Activated T-cell treated with anti-CD3 and anti-CD28 coated beads, Interleukin-2, amount 50 U/mL, for 4 hours (primary cell): Measurements from ENCODE around the gene FAM120A. TPM values are rescaled to one million over a fixed set of nuclear protein-coding genes. Genes with fewer than 3 reads are reported as not detected.

Experiments
- ATAC-seq, 2 donors: fragments of 200-7000 bp; cut with Tn5 transposase; one replicate each; pipeline ENCODE4 v1.10.0; 2021
- DNase-seq: peaks from one replicate; pipeline ENCODE4 v3.0.0-alpha.2; 2020
- H3K27me3 Mint-ChIP-seq: one replicate; pipeline ENCODE4 v1.8.0; 2021; ENCODE audit warnings: low read depth, mixed read lengths
- H3K36me3 Mint-ChIP-seq: one replicate; pipeline ENCODE4 v1.8.0; 2022; ENCODE audit warnings: mixed read lengths; ENCODE audit not compliant: insufficient read depth
- H3K4me1 Mint-ChIP-seq: one replicate; pipeline ENCODE4 v1.8.0; 2021; ENCODE audit warnings: low read depth, mixed read lengths
- H3K4me3 Mint-ChIP-seq: one replicate; pipeline ENCODE4 v1.8.0; 2021; ENCODE audit warnings: mild to moderate bottlenecking, moderate library complexity, mixed read lengths
- H3K9me3 Mint-ChIP-seq: one replicate; pipeline ENCODE4 v1.8.0; 2021; ENCODE audit warnings: mixed read lengths
- total RNA-seq, 3 donors: library from RNA; stranded (reverse); gene quantifications; one replicate each; pipeline ENCODE4 v1.2.1, GENCODE V29; 2021

Gene FAM120A
- total RNA-seq, 3 donors from 2014 or later, result 116 to 124 (median 123) TPM

GRCh38 chr9:93458712-93459111 is 7.2 kb downstream of the FAM120A start:
- H3K4me1 Mint-ChIP-seq, result peaks cover 82% of the 10 kb centered on the region
- no peak overlapping the region for H3K4me3 Mint-ChIP-seq
- DNase-seq, result no peak
- H3K27me3 Mint-ChIP-seq, result no peaks in the 10 kb centered on the region
- peaks cover 14% of the 10 kb centered on the region for H3K36me3 Mint-ChIP-seq
- no peaks in the 10 kb centered on the region for H3K9me3 Mint-ChIP-seq
- no peak for ATAC-seq

- ATAC-seq (no peak), DNase-seq (no peak)
- H3K4me3 Mint-ChIP-seq, result no peak overlapping the region
- peaks cover 84% of the 10 kb centered on the region for H3K4me1 Mint-ChIP-seq
- no peaks in the 10 kb centered on the region for H3K27me3 Mint-ChIP-seq
- H3K36me3 Mint-ChIP-seq, result peaks cover 14% of the 10 kb centered on the region
- no peaks in the 10 kb centered on the region for H3K9me3 Mint-ChIP-seq
Observed at GRCh38 chr9:93459432-93459847, 8.0 kb downstream of the FAM120A start.

DNA sequence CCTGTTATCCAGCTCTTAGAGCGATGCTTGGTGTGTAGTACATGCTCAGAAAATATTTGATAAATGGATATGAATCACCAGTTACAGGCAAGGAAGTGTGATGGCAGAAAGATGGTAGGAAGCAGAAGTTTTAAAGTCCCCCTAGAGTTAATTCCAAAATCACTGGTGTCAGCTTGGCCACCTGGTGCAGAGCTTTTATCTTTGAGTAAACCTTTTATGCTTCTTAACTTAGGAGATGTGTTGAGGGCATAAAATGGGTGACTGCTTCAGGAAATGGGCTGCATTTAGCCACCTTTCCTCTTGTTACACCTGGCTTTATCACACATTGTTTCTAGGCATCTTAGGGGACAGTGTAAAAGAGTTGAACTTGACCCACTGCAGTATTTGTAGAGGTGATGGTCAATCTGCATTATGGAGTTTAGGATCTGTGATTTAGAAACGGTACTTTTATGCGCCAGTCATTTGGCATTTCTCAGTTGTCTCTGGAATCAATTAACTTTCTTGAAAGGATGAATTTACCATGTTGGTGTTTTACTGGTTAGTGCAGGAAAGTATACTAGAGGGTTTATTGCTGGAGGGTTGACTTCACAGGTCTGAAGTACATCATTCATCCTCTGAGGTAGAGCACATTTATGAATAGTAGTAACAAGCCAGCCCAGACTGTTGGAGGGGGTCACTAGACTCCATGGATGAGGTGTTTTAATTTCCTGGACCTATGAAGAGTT is 9.4 kb downstream of the FAM120A start:
- H3K36me3 Mint-ChIP-seq, result peaks cover 12% of the 10 kb centered on the region
- no peaks in the 10 kb centered on the region for H3K27me3 Mint-ChIP-seq
- H3K4me1 Mint-ChIP-seq, result peaks cover 86% of the 10 kb centered on the region
- no peak for DNase-seq
- H3K4me3 Mint-ChIP-seq, result no peak overlapping the region
- ATAC-seq, result no peak
- no peaks in the 10 kb centered on the region for H3K9me3 Mint-ChIP-seq

- ATAC-seq, result no peak
- H3K27me3 Mint-ChIP-seq, result no peaks in the 10 kb centered on the region
- H3K4me1 Mint-ChIP-seq, result peaks cover 86% of the 10 kb centered on the region
- H3K36me3 Mint-ChIP-seq, result peaks cover 12% of the 10 kb centered on the region
- no peaks in the 10 kb centered on the region for H3K9me3 Mint-ChIP-seq
- H3K4me3 Mint-ChIP-seq, result no peak overlapping the region
- no peak for DNase-seq
Observed at GRCh38 chr9:93461414-93461743, 9.9 kb downstream of the FAM120A start.

GRCh38 chr9:93461821-93462220 is 10.3 kb downstream of the FAM120A start:
- Mint-ChIP-seq H3K27me3 (no peaks in the 10 kb centered on the region), H3K4me1 (peaks cover 86% of the 10 kb centered on the region), H3K4me3 (no peak overlapping the region), H3K9me3 (no peaks in the 10 kb centered on the region), H3K36me3 (peaks cover 12% of the 10 kb centered on the region)
- ATAC-seq (no peak), DNase-seq (no peak)

DNA sequence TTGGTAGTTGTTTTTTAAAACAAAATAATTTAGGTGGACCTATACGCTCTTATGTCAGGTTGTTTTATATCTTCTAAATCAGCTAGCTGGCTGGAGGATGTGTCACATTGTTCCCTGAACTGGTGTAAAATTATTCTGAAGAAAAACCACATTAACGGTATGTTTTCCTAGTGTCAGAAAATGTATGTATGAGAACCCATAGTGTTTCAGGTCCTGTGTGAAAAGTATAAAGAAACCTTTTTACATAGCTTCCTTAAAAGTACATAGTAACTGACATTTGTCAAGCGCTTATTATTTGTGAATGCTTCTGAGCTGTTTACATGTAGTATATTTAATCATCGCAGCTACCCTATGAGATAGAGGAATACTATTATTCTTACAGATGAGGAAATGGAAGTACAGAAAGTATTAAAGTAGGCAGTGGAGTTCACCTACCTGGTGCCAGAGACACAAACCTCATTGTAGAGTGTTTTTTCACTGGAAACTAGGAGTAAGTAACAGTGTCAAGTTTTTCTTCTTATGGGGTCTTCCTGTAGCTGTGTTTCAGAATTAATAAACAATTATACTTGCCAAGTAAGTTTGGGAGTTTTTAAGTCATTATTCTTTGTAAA is 12.3 kb downstream of the FAM120A start:
- Mint-ChIP-seq H3K9me3 (no peaks in the 10 kb centered on the region), H3K4me1 (peaks cover 88% of the 10 kb centered on the region), H3K36me3 (peaks cover 10% of the 10 kb centered on the region), H3K4me3 (peak overlapping the region; percentile 35), H3K27me3 (no peaks in the 10 kb centered on the region)
- ATAC-seq (peak; percentile 55 to 66), DNase-seq (no peak)

DNA sequence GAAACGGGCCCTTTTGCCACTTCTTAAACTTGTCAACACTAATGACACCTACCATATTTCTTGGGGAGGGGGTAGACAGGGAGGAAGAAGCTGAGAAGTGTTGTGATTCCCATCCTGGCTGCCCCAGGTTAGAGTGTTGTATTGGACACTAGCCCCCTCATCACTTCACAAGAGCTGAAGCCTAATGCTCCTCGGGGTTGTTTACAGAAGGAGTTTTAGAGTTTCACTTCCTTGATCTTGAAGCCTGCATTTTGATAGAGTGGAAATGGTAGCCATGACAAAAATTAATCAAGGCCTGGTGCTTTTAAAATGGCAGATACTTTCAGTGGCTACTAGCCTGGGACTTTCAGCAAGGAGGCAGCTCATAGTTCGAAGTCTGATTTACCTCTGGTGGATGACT is 12.9 kb downstream of the FAM120A start:
- Mint-ChIP-seq H3K27me3 (no peaks in the 10 kb centered on the region), H3K4me1 (peaks cover 88% of the 10 kb centered on the region), H3K9me3 (no peaks in the 10 kb centered on the region), H3K4me3 (peak overlapping the region; percentile 35), H3K36me3 (peaks cover 8% of the 10 kb centered on the region)
- ATAC-seq (no peak), DNase-seq (no peak)

GRCh38 chr9:93464876-93465275 is 13.4 kb downstream of the FAM120A start:
- Mint-ChIP-seq H3K27me3 (no peaks in the 10 kb centered on the region), H3K36me3 (peaks cover 5% of the 10 kb centered on the region), H3K4me3 (peak overlapping the region; percentile 35), H3K4me1 (peaks cover 86% of the 10 kb centered on the region), H3K9me3 (no peaks in the 10 kb centered on the region)
- ATAC-seq (no peak), DNase-seq (no peak)

GRCh38 chr9:93465855-93466254 is 14.4 kb downstream of the FAM120A start:
- DNase-seq (no peak), ATAC-seq (no peak)
- H3K27me3 Mint-ChIP-seq, result no peaks in the 10 kb centered on the region
- no peaks in the 10 kb centered on the region for H3K9me3 Mint-ChIP-seq
- H3K36me3 Mint-ChIP-seq, result peaks cover 9% of the 10 kb centered on the region
- H3K4me1 Mint-ChIP-seq, result peaks cover 86% of the 10 kb centered on the region
- peak overlapping the region; percentile 40 for H3K4me3 Mint-ChIP-seq

- ATAC-seq (no peak), DNase-seq (no peak)
- Mint-ChIP-seq H3K9me3 (no peaks in the 10 kb centered on the region), H3K4me1 (peaks cover 85% of the 10 kb centered on the region), H3K36me3 (peaks cover 12% of the 10 kb centered on the region), H3K4me3 (peak overlapping the region; percentile 1), H3K27me3 (no peaks in the 10 kb centered on the region)
Observed at GRCh38 chr9:93466416-93467061, 15.1 kb downstream of the FAM120A start.

- DNase-seq, result no peak
- ATAC-seq, result peak in 1 of 2 donors; percentile 16
- peaks cover 12% of the 10 kb centered on the region for H3K36me3 Mint-ChIP-seq
- peaks cover 85% of the 10 kb centered on the region for H3K4me1 Mint-ChIP-seq
- no peak overlapping the region for H3K4me3 Mint-ChIP-seq
- H3K9me3 Mint-ChIP-seq, result no peaks in the 10 kb centered on the region
- H3K27me3 Mint-ChIP-seq, result no peaks in the 10 kb centered on the region
Observed at GRCh38 chr9:93467062-93467416, 15.6 kb downstream of the FAM120A start.

- Mint-ChIP-seq H3K27me3 (no peaks in the 10 kb centered on the region), H3K36me3 (peaks cover 13% of the 10 kb centered on the region), H3K4me3 (peak overlapping the region; percentile 1), H3K9me3 (no peaks in the 10 kb centered on the region), H3K4me1 (peaks cover 86% of the 10 kb centered on the region)
- ATAC-seq (no peak), DNase-seq (no peak)
Observed at GRCh38 chr9:93467462-93467861, 16.0 kb downstream of the FAM120A start.

GRCh38 chr9:93468763-93469456 is 17.4 kb downstream of the FAM120A start:
- DNase-seq (no peak), ATAC-seq (no peak)
- H3K36me3 Mint-ChIP-seq, result peaks cover 10% of the 10 kb centered on the region
- no peak overlapping the region for H3K4me3 Mint-ChIP-seq
- H3K4me1 Mint-ChIP-seq, result peaks cover 72% of the 10 kb centered on the region
- no peaks in the 10 kb centered on the region for H3K27me3 Mint-ChIP-seq
- no peaks in the 10 kb centered on the region for H3K9me3 Mint-ChIP-seq

DNA sequence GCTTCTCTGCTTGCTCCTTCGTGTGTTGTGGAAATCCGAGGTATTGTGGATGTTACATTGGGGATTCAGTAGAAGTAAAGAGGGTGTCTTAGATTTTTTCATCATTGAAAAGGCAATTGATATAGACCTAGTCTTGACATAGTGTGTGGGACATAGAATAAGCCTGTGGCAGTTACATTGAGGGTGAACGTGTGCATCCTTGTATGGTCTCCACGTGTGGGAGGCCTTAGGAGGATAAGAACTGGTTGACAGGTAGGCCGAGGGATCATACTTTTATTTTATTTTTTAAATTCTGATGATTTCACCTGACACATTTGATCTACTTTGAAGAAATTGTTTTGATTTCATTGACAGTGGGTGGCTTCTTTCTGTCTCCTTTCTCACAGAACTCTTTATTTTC is 18.9 kb downstream of the FAM120A start:
- Mint-ChIP-seq H3K4me3 (no peak overlapping the region), H3K9me3 (no peaks in the 10 kb centered on the region), H3K36me3 (peaks cover 13% of the 10 kb centered on the region), H3K27me3 (no peaks in the 10 kb centered on the region), H3K4me1 (peaks cover 62% of the 10 kb centered on the region)
- DNase-seq (no peak), ATAC-seq (no peak)
